PFSK-1 (cell line): ENCODE data around the gene ATAD2B.

Source experiments
- FOXP2 ChIP-seq: optimal IDR thresholded peaks from 2 replicates; pipeline ENCODE3; 2011; ENCODE audit warnings: borderline replicate concordance, control low read depth, inconsistent platforms; ENCODE audit not compliant: insufficient read depth; ENCODE audit errors: extremely low read length, extremely low read depth
- POLR2AphosphoS5 ChIP-seq: IDR thresholded peaks from 2 replicates; pipeline ENCODE4 v1.6.1; 2012; ENCODE audit warnings: low read depth, mild to moderate bottlenecking, control low read depth, low read length, moderate library complexity
- REST ChIP-seq, 2 experiments: IDR thresholded peaks; 2 replicates each; pipeline versions ENCODE4 v1.6.1 to v1.8.0; 2011 to 2012; ENCODE audit warnings: low read depth in 2 of 2, low read length in 2 of 2, control low read depth in 1 of 2, inconsistent platforms in 1 of 2, mild to moderate bottlenecking in 1 of 2, moderate library complexity in 1 of 2; ENCODE audit not compliant: insufficient read depth in 1 of 2
- SIN3A ChIP-seq: IDR thresholded peaks from 2 replicates; pipeline ENCODE4 v1.6.1; 2012; ENCODE audit warnings: mild to moderate bottlenecking, low read length, moderate library complexity, borderline replicate concordance; ENCODE audit not compliant: insufficient read depth
- TAF1 ChIP-seq: IDR thresholded peaks from 2 replicates; pipeline ENCODE4 v1.6.1; 2012; ENCODE audit warnings: low read length, control low read depth, borderline replicate concordance; ENCODE audit not compliant: insufficient read depth

ATAD2B gene

DNA sequence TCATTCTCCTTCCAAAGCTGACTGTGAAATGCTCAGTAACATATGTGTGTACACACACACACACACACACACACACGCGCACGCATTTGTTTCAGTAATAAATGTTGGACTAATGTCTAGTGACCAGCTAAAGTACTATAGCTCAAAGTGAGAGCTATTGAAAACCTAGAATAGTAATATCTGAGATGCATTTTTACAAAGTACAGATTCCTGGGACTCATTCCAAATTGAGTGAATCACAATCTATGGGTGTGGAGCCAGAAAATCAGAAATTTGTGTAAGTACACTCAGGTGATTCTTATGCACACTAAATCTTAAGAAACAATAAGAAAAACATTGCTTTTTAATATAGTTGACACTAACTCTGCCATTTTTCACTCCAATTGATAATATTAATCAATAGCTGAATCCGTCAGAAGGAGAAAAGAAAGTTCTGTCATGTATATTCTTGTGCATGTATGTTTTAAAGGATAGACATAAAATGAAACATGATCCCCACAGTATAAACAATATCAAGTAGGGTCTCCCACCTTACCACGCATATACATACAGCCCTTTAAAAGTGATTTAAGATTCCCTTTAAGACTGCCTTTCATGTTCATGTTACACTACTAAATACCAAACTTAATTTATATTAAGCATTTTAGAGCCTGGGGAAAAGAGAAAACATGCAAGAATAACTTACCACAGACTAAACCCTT, 123.5 kb downstream of the ATAD2B start:
- TF ChIP-seq TAF1 (no peak), POLR2AphosphoS5 (no peak), FOXP2 (no peak), SIN3A (no peak), REST (IDR thresholded peaks at IDR 0.05; ENCODE audit: insufficient read depth in 1 of 2, low read depth in 2 of 2, low read length in 2 of 2) (no peak)

DNA sequence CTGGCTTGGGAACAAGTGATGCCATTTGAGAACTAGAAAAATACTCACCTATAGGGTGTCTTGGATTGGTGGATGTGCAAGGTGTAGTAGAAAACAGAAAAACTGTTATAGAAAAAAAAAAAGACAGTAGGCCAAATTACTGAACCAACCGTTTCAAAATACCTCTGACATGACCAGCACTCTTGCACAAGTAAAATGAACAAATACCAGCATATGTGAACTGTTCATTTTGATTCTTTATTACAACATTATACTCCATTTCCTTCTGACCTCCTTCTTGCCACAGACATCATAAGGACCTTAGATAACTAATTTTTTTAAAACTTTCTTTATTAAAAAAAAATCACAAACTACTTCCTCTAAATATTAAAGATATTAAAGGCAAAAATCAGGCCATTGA, 125.5 kb downstream of the ATAD2B start:
- TF ChIP-seq FOXP2 (no peak), REST (IDR thresholded peaks at IDR 0.05; ENCODE audit: insufficient read depth in 1 of 2, low read depth in 2 of 2, low read length in 2 of 2) (no peak), POLR2AphosphoS5 (no peak), SIN3A (no peak), TAF1 (no peak)

- no peak for TF ChIP-seq REST (IDR thresholded peaks at IDR 0.05; ENCODE audit: insufficient read depth in 1 of 2, low read depth in 2 of 2, low read length in 2 of 2)
- no peak for TF ChIP-seq SIN3A
Observed at GRCh38 chr2:23794234-23794633, 132.7 kb downstream of the ATAD2B start.

- TF ChIP-seq REST (IDR thresholded peaks at IDR 0.05; ENCODE audit: insufficient read depth in 1 of 2, low read depth in 2 of 2, low read length in 2 of 2) (no peak), FOXP2 (no peak), TAF1 (no peak), SIN3A (no peak), POLR2AphosphoS5 (no peak)
Observed at GRCh38 chr2:23793476-23793875, 133.4 kb downstream of the ATAD2B start.

- TF ChIP-seq FOXP2 (no peak), POLR2AphosphoS5 (no peak), TAF1 (no peak), REST (IDR thresholded peaks at IDR 0.05; ENCODE audit: insufficient read depth in 1 of 2, low read depth in 2 of 2, low read length in 2 of 2) (no peak), SIN3A (no peak)
Observed at GRCh38 chr2:23791030-23791429, 135.9 kb downstream of the ATAD2B start.
